GM18868 (cell line): Measurements from ENCODE around the gene CAMK2B.
"Not testable (repeated sequence)": the region's sequence is repeated elsewhere in the genome, so short reads cannot be mapped to it uniquely, and the experiment has no call there.

Source experiments
- ATAC-seq: cut with Tn5 transposase; IDR thresholded peaks from one replicate; pipeline ENCODE4 v1.9.1; 2021; ENCODE audit warnings: mild to moderate bottlenecking, moderate library complexity; ENCODE audit not compliant: unreplicated experiment

CAMK2B gene

DNA sequence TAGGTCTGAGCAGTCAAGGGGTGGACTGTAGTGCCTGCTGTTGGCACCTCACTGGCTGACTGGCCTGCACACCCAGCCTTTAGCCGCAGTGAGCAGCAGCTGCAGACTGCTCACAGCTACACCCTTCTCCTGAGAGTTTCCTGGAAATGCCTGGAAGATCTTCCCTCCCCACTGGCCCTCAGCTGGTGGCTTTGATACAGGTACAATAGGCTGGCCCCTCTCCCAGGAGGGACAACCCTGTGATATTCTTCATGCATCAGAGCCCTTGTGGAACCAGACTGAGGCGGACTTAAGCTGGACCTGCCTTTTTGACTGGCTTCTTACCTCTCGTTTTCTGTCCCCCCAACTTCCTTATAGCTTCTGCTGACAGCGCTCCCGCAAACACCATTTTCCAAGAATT is 142.6 kb downstream of the CAMK2B start:
- no peak for ATAC-seq

DNA sequence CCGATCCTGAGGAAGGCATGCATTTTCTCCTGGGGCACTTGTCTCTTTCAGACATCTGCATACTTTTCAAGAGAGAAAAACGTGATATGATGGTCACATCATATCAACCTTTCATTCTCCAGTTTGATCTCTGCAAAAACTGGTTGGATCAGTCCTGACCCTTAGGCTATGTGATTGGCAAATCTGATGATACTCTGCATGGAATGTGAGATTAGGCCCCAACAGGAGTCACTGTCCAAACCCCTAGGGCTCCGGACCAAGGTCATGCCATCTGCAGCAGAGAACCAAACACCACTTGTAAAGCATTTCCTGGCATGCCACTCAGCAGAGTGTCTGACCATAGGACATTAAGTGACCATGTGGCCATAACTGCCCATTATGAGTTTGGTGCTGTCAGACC is 144.8 kb downstream of the CAMK2B start:
- no peak for ATAC-seq

DNA sequence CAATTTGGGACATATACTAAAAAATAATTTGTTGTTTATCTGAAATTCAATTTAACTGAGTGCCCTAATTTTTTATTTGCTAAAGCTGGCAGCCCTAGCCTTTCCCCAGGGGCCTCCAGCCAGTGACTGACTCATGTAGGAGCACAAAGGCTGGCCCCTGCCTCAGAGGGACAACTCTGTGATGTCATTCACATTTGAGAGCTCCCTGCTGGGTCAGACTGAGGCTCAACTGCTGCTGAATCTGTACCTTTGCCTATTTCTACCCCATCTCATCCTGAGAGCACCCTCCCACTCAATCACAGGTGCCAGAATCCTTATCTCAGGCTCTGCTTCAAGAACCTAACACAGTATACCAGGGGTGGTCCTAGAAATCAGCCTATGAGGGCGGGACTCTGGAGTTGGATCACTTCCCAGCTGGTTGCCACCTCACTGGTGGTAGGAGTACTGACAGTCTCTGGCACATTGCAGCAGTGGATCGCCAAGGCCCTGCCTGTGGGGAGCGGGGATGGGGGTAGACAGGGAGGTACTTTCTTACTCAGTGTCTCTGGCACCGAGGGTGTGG is 147.7 kb downstream of the CAMK2B start:
- no peak for ATAC-seq

DNA sequence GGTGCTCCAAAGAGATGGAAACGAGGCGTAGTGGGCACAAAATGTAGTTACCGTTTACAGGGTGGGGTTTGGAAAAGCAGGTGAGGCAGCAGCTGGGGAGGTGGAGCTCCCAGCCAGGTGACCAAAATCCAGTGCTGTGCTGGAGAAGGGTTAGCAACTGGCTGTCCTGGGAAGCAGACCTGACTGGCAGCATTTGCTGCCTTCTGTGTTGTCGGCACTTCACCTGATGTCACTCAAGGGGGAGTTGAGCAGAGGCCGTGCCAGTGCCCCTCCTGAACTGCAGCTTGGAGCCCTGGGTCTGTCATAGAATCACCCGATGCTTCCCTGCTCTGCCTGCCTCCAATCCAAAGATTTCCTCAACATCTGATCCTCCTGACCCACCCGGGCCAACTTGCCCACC is 148.9 kb downstream of the CAMK2B start:
- no peak for ATAC-seq

DNA sequence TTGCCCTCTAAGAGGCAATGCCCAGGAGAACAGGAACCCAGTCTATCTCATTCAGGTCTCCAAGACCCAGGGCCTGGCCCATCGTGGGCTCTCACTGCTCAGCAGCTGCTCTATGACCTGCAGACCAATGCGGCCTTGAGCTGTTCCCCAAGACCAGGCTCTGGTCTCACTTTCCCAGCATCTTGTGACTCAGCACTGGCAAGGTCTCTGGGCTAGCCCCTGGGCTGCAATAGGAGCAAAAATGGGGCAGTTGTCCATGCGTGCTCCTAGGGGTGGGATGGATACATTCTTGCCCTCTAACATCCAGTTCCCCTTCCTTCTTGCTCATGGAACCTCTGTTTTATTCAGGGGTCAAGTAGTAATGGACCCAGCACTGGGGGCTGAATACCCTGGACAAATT is 149.7 kb downstream of the CAMK2B start:
- ATAC-seq: no peak

DNA sequence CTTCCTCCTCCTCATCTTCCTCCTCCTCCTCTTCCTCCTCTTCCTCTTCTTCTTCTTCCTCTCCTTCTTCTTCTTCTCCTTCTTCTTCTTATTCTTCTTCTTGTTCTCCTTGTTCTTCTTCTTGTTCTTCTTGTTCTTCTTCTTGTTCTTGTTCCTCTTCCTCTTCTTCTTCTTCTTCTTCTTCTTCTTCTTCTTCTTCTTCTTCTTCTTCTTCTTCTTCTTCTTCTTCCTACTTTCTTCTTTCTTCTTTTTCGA is 150.8 kb downstream of the CAMK2B start:
- not testable (repeated sequence) for ATAC-seq

DNA sequence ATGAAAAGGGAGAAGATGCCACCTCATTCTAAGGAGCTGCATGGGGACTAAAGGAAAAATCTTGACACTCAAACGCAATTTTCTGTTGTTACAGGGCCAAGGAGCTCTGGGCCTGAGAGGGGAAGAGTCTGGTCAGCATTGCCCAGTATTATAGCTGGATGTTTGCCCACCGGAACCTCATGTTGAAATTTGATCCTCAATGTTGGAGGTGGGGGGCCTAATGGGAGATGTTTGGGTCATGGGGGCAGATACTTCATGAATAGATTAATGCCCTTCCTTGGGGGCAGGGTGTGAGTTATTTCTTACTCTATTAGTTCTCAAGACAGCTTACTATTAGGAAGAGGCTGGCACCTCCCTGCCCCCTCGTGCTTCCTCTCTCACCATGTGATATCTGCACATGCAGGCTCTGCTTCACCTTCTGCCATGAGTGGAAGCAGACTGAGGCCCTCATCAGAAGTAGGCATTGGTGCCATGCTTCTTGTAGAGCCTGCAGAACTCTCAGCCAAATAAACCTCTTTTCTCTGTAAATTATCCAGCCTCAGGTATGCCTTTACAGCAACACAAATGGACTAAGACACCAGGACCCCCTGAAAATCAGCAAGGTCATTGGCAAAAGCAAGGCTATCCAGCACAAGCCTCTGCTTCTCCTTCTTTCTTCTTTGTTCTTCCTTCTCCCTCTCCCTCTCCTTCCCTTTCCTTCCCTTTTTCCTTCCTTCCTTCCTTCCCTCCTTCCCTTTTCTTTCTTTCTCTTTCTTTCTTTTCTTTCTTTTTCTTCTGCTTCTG is 151.3 kb downstream of the CAMK2B start:
- no peak for ATAC-seq

DNA sequence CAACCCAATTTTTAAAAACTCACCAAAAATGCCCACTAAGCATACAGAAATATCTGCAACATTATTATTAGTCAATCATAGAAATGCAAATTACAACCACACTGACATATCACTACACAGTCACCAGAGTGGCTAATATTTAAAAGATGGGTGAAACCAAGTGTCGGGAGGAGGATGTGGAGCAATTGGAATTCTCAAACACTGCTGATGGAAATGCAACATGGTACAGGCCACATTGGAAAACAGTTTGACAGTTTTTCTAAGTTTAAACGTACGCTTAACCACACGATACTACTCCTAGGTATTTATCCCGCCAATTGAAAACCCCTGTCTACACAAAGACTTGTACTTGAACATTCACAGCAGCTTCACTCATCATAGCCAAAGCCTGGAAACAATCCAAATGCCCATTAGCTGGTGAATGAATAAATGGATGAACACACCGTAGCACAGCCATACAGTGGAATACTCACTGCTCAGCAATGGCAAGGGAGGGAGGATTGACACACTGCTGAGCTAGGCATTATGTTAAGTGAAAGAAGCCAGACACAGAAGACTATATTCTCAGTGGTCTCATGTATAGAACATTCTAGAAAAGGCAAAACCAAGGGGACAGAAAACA is 152.5 kb downstream of the CAMK2B start:
- ATAC-seq: no peak

DNA sequence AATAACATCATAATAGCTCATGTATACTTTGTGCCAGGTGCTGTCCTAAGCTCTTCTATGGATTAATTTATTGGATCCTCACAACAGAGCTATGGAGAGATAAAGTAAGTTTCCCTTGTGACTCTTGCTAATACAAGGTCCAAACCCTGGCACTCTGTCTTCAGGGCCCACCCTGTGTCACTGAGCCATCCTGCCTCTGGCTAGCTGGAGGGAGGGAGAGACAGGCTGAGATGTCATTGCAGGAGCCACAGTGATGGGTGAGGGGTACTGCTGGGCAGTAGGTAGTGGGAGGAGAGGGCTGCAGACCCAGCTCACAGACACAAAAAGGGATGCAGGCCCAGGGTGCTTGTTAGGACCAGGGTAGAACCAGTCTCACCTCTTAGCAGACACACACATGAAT is 153.0 kb downstream of the CAMK2B start:
- no peak for ATAC-seq

DNA sequence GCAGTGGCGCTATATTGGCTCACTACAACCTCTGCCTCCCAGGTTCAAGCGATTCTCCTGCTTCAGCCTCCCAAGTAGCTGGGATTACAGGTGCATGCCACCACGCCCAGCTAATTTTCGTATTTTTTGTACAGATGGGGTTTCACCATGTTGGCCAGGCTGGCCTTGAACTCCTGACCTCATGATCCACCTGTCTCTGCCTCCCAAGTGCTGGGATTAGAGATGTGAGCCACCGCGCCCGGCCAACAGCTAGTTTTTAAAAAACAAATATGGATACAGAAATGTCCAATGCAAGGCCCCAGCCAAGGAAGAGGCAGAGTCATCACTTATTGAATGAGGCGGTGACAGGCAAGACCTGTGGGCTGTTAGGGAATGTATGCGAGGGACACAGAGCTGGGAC is 153.5 kb downstream of the CAMK2B start:
- ATAC-seq: not testable (repeated sequence)

DNA sequence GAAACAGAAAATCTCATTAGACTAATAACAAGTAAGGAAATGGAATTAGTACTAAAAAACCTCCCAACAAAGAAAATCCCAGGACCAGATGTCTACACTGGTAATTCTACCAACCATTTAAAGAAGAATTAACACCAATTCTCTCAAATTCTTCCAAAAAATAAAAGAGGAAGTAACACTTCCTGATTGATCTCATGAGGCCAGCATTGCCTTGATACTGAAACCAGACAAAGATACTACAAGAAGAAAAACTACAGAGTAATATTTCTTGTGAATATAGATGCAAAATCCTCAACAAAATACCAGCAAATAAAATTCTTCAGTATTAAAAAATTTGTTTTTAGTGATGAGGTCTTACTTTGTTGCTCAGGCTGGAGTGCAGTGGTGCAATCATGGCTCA is 157.5 kb downstream of the CAMK2B start:
- ATAC-seq: no peak
